NCI-H2081 (cell line): Measurements from ENCODE around the gene CASZ1.
A peak's percentile ranks its signal among the peaks of the same experiment; 100 is the strongest.

Experiments used
- DNase-seq, 2 experiments: peaks; one replicate each; lab custom pipeline; 2025; lab: John Stamatoyannopoulos, UW

Gene CASZ1

GRCh38 chr1:10599194-10599861 lies 197.1 kb downstream of the CASZ1 start:
- DNase-seq = no peak

GRCh38 chr1:10598389-10598702 lies 198.1 kb downstream of the CASZ1 start:
- DNase-seq = peak; percentile 46 to 58

GRCh38 chr1:10597492-10598388 lies 198.7 kb downstream of the CASZ1 start:
- no peak for DNase-seq

- DNase-seq = no peak
Measured at GRCh38 chr1:10596780-10597179, 199.7 kb downstream of the CASZ1 start.

GRCh38 chr1:10594595-10595223 lies 201.7 kb downstream of the CASZ1 start:
- DNase-seq = no peak

GRCh38 chr1:10593750-10594149 lies 202.7 kb downstream of the CASZ1 start:
- no peak for DNase-seq

- DNase-seq = no peak
Measured at GRCh38 chr1:10592373-10592772, 204.1 kb downstream of the CASZ1 start.

- peak in 1 of 2 experiments; percentile 22 for DNase-seq
Measured at GRCh38 chr1:10591010-10591409, 205.4 kb downstream of the CASZ1 start.

- DNase-seq = no peak
Measured at GRCh38 chr1:10589074-10589473, 207.4 kb downstream of the CASZ1 start.

- no peak for DNase-seq
Measured at GRCh38 chr1:10588640-10589039, 207.8 kb downstream of the CASZ1 start.
